ENCODE measurements around the gene TOPBP1.

DNA sequence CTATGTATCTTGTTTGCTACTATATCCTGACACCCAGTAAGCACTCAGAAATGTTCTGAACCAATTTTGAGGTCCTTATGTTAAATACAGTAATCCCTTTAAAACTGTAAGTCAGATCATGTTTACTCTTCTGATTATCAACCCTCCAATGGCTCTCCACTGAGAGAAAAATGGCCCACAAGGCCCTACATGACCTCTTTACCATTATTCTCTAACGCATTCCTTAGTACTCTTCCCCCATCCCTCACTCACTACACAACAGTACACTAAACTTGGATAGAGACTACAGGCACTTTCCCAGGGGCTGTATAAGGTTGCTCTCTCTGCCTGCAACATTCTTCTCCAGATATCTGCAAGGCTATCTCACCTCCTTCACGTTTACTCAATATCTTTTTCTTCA lies 1.9 kb downstream of the TOPBP1 start:
- TF ChIP-seq MXI1 (IDR thresholded peaks at IDR 0.05; ENCODE audit: borderline replicate concordance, low read depth, low read length) = no peak
- TF ChIP-seq, protein P1, sequence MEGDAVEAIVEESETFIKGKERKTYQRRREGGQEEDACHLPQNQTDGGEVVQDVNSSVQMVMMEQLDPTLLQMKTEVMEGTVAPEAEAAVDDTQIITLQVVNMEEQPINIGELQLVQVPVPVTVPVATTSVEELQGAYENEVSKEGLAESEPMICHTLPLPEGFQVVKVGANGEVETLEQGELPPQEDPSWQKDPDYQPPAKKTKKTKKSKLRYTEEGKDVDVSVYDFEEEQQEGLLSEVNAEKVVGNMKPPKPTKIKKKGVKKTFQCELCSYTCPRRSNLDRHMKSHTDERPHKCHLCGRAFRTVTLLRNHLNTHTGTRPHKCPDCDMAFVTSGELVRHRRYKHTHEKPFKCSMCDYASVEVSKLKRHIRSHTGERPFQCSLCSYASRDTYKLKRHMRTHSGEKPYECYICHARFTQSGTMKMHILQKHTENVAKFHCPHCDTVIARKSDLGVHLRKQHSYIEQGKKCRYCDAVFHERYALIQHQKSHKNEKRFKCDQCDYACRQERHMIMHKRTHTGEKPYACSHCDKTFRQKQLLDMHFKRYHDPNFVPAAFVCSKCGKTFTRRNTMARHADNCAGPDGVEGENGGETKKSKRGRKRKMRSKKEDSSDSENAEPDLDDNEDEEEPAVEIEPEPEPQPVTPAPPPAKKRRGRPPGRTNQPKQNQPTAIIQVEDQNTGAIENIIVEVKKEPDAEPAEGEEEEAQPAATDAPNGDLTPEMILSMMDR (conservative IDR thresholded peaks at IDR 0.05; ENCODE audit: low read depth, low read length) = no peak
- no peak for TF ChIP-seq RAD21 (IDR thresholded peaks at IDR 0.05; ENCODE audit: low read length)
- no peak for TF ChIP-seq POLR2A (IDR thresholded peaks at IDR 0.05; ENCODE audit: low read depth, low read length)
- TF ChIP-seq MAZ (IDR thresholded peaks at IDR 0.05; ENCODE audit: borderline replicate concordance, low read depth, low read length) = no peak
- TF ChIP-seq, protein P2, sequence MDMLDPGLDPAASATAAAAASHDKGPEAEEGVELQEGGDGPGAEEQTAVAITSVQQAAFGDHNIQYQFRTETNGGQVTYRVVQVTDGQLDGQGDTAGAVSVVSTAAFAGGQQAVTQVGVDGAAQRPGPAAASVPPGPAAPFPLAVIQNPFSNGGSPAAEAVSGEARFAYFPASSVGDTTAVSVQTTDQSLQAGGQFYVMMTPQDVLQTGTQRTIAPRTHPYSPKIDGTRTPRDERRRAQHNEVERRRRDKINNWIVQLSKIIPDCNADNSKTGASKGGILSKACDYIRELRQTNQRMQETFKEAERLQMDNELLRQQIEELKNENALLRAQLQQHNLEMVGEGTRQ (IDR thresholded peaks at IDR 0.05; ENCODE audit: low read depth, low read length) = no peak
- TF ChIP-seq CEBPB (IDR thresholded peaks at IDR 0.05; ENCODE audit: low read depth, low read length) = no peak
- TF ChIP-seq SMC3 (IDR thresholded peaks at IDR 0.05; ENCODE audit: low read depth, low read length) = no peak
- no peak for TF ChIP-seq MAFK (IDR thresholded peaks at IDR 0.05; ENCODE audit: low read depth, low read length)
- no peak for TF ChIP-seq FOS (IDR thresholded peaks at IDR 0.05; ENCODE audit: low read depth, low read length)
- TF ChIP-seq CHD1 (IDR thresholded peaks at IDR 0.05; ENCODE audit: low read depth, low read length) = no peak
- no peak for TF ChIP-seq RFX5 (IDR thresholded peaks at IDR 0.05; ENCODE audit: low read depth, low read length)
- TF ChIP-seq RCOR1 (IDR thresholded peaks at IDR 0.05; ENCODE audit: insufficient replicate concordance, low read length) = no peak
